DOHH2 (cell line): ENCODE results near the gene GALK2.

ENCODE experiments used
- EZH2phosphoT487 ChIP-seq: fragments of 200-600 bp; sonication (generic); IDR thresholded peaks from 2 replicates; pipeline ENCODE4 v1.6.1; 2017; ENCODE audit warnings: borderline replicate concordance, mild to moderate bottlenecking, antibody characterized with exemption, low read length, moderate library complexity, mixed read lengths
- TF ChIP-seq, protein P1 (sequence below): fragments of 200-600 bp; sonication (generic); IDR thresholded peaks from one replicate; pipeline ENCODE4 v1.5.1; 2014; ENCODE audit warnings: antibody characterized with exemption, mild to moderate bottlenecking, low read depth, low read length; ENCODE audit not compliant: poor library complexity, severe bottlenecking

GRCh38 chr15:49290191-49290590 lies 120.1 kb downstream of the GALK2 start:
- TF ChIP-seq, protein P1, sequence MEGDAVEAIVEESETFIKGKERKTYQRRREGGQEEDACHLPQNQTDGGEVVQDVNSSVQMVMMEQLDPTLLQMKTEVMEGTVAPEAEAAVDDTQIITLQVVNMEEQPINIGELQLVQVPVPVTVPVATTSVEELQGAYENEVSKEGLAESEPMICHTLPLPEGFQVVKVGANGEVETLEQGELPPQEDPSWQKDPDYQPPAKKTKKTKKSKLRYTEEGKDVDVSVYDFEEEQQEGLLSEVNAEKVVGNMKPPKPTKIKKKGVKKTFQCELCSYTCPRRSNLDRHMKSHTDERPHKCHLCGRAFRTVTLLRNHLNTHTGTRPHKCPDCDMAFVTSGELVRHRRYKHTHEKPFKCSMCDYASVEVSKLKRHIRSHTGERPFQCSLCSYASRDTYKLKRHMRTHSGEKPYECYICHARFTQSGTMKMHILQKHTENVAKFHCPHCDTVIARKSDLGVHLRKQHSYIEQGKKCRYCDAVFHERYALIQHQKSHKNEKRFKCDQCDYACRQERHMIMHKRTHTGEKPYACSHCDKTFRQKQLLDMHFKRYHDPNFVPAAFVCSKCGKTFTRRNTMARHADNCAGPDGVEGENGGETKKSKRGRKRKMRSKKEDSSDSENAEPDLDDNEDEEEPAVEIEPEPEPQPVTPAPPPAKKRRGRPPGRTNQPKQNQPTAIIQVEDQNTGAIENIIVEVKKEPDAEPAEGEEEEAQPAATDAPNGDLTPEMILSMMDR: no peak
- no peak for TF ChIP-seq EZH2phosphoT487
